ENCODE measurements around the gene GADD45GIP1.

GADD45GIP1 gene

DNA sequence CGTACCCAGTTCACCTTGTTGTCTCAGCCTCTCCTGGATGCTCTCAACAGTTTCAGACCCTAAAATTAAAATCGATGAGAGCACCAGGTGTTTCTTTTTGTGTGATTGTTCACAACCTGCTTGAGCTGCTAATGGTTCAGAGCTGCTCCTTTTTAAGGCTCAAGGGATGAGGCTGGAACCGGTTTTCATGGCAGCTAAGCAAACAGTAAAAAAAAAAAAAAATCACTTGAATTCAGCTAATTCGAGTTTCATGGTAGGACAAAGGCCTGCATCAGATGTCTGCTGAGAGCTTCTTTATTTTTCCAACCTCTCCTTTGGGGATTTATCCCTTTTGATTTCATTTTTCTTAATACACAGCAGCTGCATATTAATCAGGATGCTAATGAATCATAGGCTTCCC lies 44.5 kb downstream of the GADD45GIP1 start:
- DNase-seq (ENCODE audit: low read depth, low spot score) = no peak

DNA sequence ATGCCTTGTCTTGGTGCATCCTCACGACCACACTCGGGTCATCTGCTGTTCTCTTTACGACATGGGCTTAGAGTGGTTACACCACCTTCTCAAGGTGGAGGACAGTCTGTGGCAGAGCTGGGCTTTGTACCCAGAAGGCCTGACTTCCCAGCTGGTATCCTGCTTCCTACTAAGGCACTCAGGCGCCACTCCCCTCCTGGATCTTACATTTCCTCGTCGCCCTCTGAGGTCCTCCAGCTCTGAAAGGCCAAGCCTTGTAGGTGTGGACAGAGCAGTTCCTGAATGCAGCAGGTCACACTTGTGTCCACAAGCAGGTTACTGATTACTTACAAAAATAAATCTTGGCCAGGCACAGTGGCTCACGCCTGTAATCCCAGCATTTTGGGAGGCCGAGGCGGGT lies 49.9 kb downstream of the GADD45GIP1 start:
- no peak for DNase-seq (ENCODE audit: low read depth, low spot score)

Measured in smooth muscle cell of the brain vasculature (primary cell).